ENCODE data around the gene TREX2. TPM values are rescaled to one million over a fixed set of nuclear protein-coding genes. Genes with fewer than 3 reads are reported as not detected.

The TREX2 gene
- polyA plus RNA-seq, 1 of the 3 experiments (the other 2 are of a cell fraction) = 0.76 TPM

GRCh38 chrX:153398275-153398960 lies 47.4 kb downstream of the TREX2 start:
- Histone ChIP-seq H3K4me2 (no peak overlapping the region), H3K9me2 (no peaks in the 10 kb centered on the region), H3K4me1 (ENCODE audit: control insufficient read depth in 1 of 2, insufficient read depth in 2 of 2, low read depth in 1 of 2, low read length in 1 of 2) (no peaks in the 10 kb centered on the region), H3K9me3 (no peaks in the 10 kb centered on the region), H3K9ac (no peak overlapping the region), H3F3A (replicated peaks; ENCODE audit: insufficient read depth) (peaks cover 2% of the 10 kb centered on the region), H3K27ac (ENCODE audit: low read depth in 2 of 2, low read length in 1 of 2) (no peak overlapping the region), H3K4me3 (ENCODE audit: low read depth in 2 of 2, low read length in 1 of 2) (no peak overlapping the region), H4K20me1 (ENCODE audit: insufficient read depth) (no peaks in the 10 kb centered on the region), H3K27me3 (ENCODE audit: insufficient read depth) (peaks cover 26% of the 10 kb centered on the region), H3K36me3 (replicated peaks in 1 of 2; ENCODE audit: control insufficient read depth in 1 of 2, insufficient read depth in 2 of 2, low read length in 1 of 2) (no peaks in the 10 kb centered on the region), H3K79me2 (ENCODE audit: insufficient read depth) (no peaks in the 10 kb centered on the region), H2AFZ (ENCODE audit: low read depth) (no peak overlapping the region)
- ChIA-PET POLR2A (no interaction called here), CTCF (interaction anchor here (1.2 to 1.4 kb wide), 2 partner anchors 13 to 15 kb away, joined by 3 to 7 read pairs; partner anchors contain the start of gene ZFP92)
- TF ChIP-seq EZH2phosphoT487 (IDR thresholded peaks at IDR 0.05; ENCODE audit: borderline replicate concordance, low read depth) = no peak
- TF ChIP-seq TAF1 (IDR thresholded peaks at IDR 0.05; ENCODE audit: borderline replicate concordance, low read depth, low read length) = no peak
- TF ChIP-seq CTCF (IDR thresholded peaks at IDR 0.05) = no peak
- TF ChIP-seq NFIC (IDR thresholded peaks at IDR 0.05; ENCODE audit: borderline replicate concordance) = no peak
- TF ChIP-seq USF1 (IDR thresholded peaks at IDR 0.05; ENCODE audit: borderline replicate concordance, low read depth) = no peak
- DNase-seq = no peak
- WGBS (ENCODE audit: low lambda C conversion rate) = 20% methylated on average over 14 of the region's 17 CpGs

- Histone ChIP-seq H3K4me1 (ENCODE audit: control insufficient read depth in 1 of 2, insufficient read depth in 2 of 2, low read depth in 1 of 2, low read length in 1 of 2) (no peaks in the 10 kb centered on the region), H3K79me2 (ENCODE audit: insufficient read depth) (no peaks in the 10 kb centered on the region), H3F3A (replicated peaks; ENCODE audit: insufficient read depth) (peaks cover 2% of the 10 kb centered on the region), H4K20me1 (ENCODE audit: insufficient read depth) (no peaks in the 10 kb centered on the region), H3K27me3 (ENCODE audit: insufficient read depth) (peaks cover 24% of the 10 kb centered on the region), H3K36me3 (replicated peaks in 1 of 2; ENCODE audit: control insufficient read depth in 1 of 2, insufficient read depth in 2 of 2, low read length in 1 of 2) (no peaks in the 10 kb centered on the region), H3K9ac (no peak overlapping the region), H3K4me2 (no peak overlapping the region), H3K9me2 (no peaks in the 10 kb centered on the region), H3K4me3 (ENCODE audit: low read depth in 2 of 2, low read length in 1 of 2) (no peak overlapping the region), H2AFZ (ENCODE audit: low read depth) (no peak overlapping the region), H3K27ac (ENCODE audit: low read depth in 2 of 2, low read length in 1 of 2) (no peak overlapping the region), H3K9me3 (no peaks in the 10 kb centered on the region)
- 54% methylated on average over 6 of the region's 27 CpGs for whole genome bisulfite sequencing (ENCODE audit: low lambda C conversion rate)
- DNase-seq = no peak
- TF ChIP-seq RFX5 (IDR thresholded peaks at IDR 0.05; ENCODE audit: low read length) = no peak
- TF ChIP-seq SIN3A (IDR thresholded peaks at IDR 0.05; ENCODE audit: borderline replicate concordance, low read depth, low read length) = no peak
- TF ChIP-seq MAX (IDR thresholded peaks at IDR 0.05; ENCODE audit: low read depth) = no peak
- no peak for TF ChIP-seq REST (IDR thresholded peaks at IDR 0.05; ENCODE audit: low read depth, low read length)
- TF ChIP-seq MXI1 (IDR thresholded peaks at IDR 0.05; ENCODE audit: low read depth, low read length) = no peak
- no peak for TF ChIP-seq YY1 (IDR thresholded peaks at IDR 0.05; ENCODE audit: low read depth)
- no peak for TF ChIP-seq JUND (IDR thresholded peaks at IDR 0.05)
- TF ChIP-seq IRF3 (IDR thresholded peaks at IDR 0.05; ENCODE audit: low read depth, low read length) = no peak
- no peak for TF ChIP-seq ZBTB33 (IDR thresholded peaks at IDR 0.05; ENCODE audit: borderline replicate concordance, low read depth)
- TF ChIP-seq FOSL2 (IDR thresholded peaks at IDR 0.05; ENCODE audit: borderline replicate concordance, low read depth) = no peak
- POLR2A ChIA-PET = no interaction called here
- CTCF ChIA-PET = no interaction called here
Observed at GRCh38 chrX:153397256-153397960, 48.4 kb downstream of the TREX2 start.
